HG02938 (cell line): Measurements from ENCODE around the gene AREG.
A peak's percentile ranks its signal among the peaks of the same experiment; 100 is the strongest.

Source experiments
- ATAC-seq: cut with Tn5 transposase; IDR thresholded peaks from one replicate; pipeline ENCODE4 v1.9.1; 2021; ENCODE audit warnings: mild to moderate bottlenecking, moderate library complexity; ENCODE audit not compliant: unreplicated experiment

Gene AREG

GRCh38 chr4:74431113-74431826 lies 13.7 kb upstream of the AREG start:
- ATAC-seq = peak; percentile 90

GRCh38 chr4:74433043-74433442 lies 11.9 kb upstream of the AREG start:
- ATAC-seq = no peak

- ATAC-seq = no peak
These were observed 11.3 kb upstream of the AREG start for GRCh38 chr4:74433541-74434172.

GRCh38 chr4:74435296-74435695 lies 9.6 kb upstream of the AREG start:
- no peak for ATAC-seq

GRCh38 chr4:74437866-74438265 lies 7.1 kb upstream of the AREG start:
- no peak for ATAC-seq

- ATAC-seq = no peak
These were observed 6.3 kb upstream of the AREG start for GRCh38 chr4:74438661-74439060.

GRCh38 chr4:74439952-74440351 lies 5.0 kb upstream of the AREG start:
- ATAC-seq = no peak

GRCh38 chr4:74440356-74440755 lies 4.6 kb upstream of the AREG start:
- no peak for ATAC-seq

- ATAC-seq = no peak
These were observed 3.2 kb upstream of the AREG start for GRCh38 chr4:74441744-74442143.

GRCh38 chr4:74446193-74446868 lies 1.4 kb downstream of the AREG start:
- no peak for ATAC-seq

GRCh38 chr4:74446896-74447295 lies 2.0 kb downstream of the AREG start:
- ATAC-seq = no peak

- no peak for ATAC-seq
These were observed 2.8 kb downstream of the AREG start for GRCh38 chr4:74447636-74448233.

GRCh38 chr4:74449571-74450297 lies 4.8 kb downstream of the AREG start:
- ATAC-seq = no peak

GRCh38 chr4:74450298-74450683 lies 5.4 kb downstream of the AREG start:
- no peak for ATAC-seq

GRCh38 chr4:74451214-74451661 lies 6.3 kb downstream of the AREG start:
- no peak for ATAC-seq

- ATAC-seq = no peak
These were observed 8.2 kb downstream of the AREG start for GRCh38 chr4:74453037-74453635.

- ATAC-seq = no peak
These were observed 9.2 kb downstream of the AREG start for GRCh38 chr4:74453829-74454742.

- ATAC-seq = no peak
These were observed 10.6 kb downstream of the AREG start for GRCh38 chr4:74455361-74456055.
